ENCODE measurements around the gene MYBPC2. TPM values are rescaled to one million over a fixed set of nuclear protein-coding genes. Genes with fewer than 3 reads are reported as not detected.

MYBPC2 gene
- total RNA-seq, 2 donors from 2014 or later: 0.14 TPM; not detected in 1

- H3K27me3 ChIP-seq (replicated peaks; ENCODE audit: insufficient read depth): no peaks in the 10 kb centered on the region
- H3K9me3 ChIP-seq: no peaks in the 10 kb centered on the region
- H3K36me3 ChIP-seq: peaks cover 15% of the 10 kb centered on the region
- no peak overlapping the region for H3K4me3 ChIP-seq
- no peak for TF ChIP-seq CTCF (IDR thresholded peaks at IDR 0.05)
- no peak overlapping the region for H3K27ac ChIP-seq
- DNase-seq (ENCODE audit: low spot score) (no peak), ATAC-seq (ENCODE audit: insufficient number of reproducible peaks, low FRiP score, low read depth) (no peak)
- no peaks in the 10 kb centered on the region for H3K4me1 ChIP-seq (ENCODE audit: control insufficient read depth in 1 of 2, low read depth in 2 of 2)
These were observed 19.6 kb upstream of the MYBPC2 start for GRCh38 chr19:50413096-50413495.

DNA sequence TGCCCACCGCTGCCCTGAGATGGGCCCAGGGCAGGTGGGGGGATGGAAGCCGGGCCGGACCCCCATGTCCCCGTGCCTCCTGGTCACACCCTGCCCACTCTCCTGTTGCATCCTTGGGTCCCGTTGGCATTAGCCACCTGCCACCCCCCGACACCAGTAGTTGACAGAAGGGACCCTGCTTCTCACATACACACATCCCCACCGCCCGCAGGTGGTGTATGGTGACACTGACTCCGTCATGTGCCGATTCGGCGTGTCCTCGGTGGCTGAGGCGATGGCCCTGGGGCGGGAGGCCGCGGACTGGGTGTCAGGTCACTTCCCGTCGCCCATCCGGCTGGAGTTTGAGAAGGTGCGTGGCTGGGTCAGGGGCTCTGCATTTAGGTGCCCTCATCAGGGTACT lies 19.2 kb upstream of the MYBPC2 start:
- Histone ChIP-seq H3K4me3 (no peak overlapping the region), H3K9me3 (no peaks in the 10 kb centered on the region), H3K27ac (no peak overlapping the region), H3K36me3 (peaks cover 13% of the 10 kb centered on the region), H3K27me3 (replicated peaks; ENCODE audit: insufficient read depth) (no peaks in the 10 kb centered on the region), H3K4me1 (ENCODE audit: control insufficient read depth in 1 of 2, low read depth in 2 of 2) (peaks cover 0 to 1% of the 10 kb centered on the region in 2 donors)
- DNase-seq (ENCODE audit: low spot score) (no peak), ATAC-seq (ENCODE audit: insufficient number of reproducible peaks, low FRiP score, low read depth) (no peak)
- TF ChIP-seq CTCF (IDR thresholded peaks at IDR 0.05): no peak

GRCh38 chr19:50414864-50415660 lies 17.6 kb upstream of the MYBPC2 start:
- ATAC-seq (ENCODE audit: insufficient number of reproducible peaks, low FRiP score, low read depth): peak; percentile 49

DNA sequence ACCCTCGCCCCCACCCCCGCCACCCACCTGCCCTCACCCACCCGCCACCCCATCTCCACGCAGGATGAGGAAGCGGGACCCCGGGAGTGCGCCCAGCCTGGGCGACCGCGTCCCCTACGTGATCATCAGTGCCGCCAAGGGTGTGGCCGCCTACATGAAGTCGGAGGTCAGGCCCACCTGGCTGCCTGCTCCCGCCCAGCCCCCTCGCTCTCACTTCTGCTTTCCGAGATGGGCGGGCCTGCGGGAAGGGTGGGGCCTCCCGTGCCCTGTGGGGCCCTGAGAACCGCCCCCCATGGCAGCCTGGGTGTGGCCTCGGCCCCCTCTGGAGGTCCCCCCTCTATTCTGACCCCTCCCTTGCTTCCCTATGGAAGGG lies 17.0 kb upstream of the MYBPC2 start:
- Histone ChIP-seq H3K36me3 (no peaks in the 10 kb centered on the region), H3K4me3 (no peak overlapping the region), H3K4me1 (ENCODE audit: control insufficient read depth in 1 of 2, low read depth in 2 of 2) (peaks cover 4 to 8% of the 10 kb centered on the region in 2 donors), H3K27me3 (replicated peaks; ENCODE audit: insufficient read depth) (no peaks in the 10 kb centered on the region), H3K9me3 (no peaks in the 10 kb centered on the region), H3K27ac (no peak overlapping the region)
- ATAC-seq (ENCODE audit: insufficient number of reproducible peaks, low FRiP score, low read depth) (no peak), DNase-seq (ENCODE audit: low spot score) (no peak)
- no peak for TF ChIP-seq CTCF (IDR thresholded peaks at IDR 0.05)

More at GRCh38 chr19:50414864-50415660, 17.6 kb upstream of the MYBPC2 start:
- TF ChIP-seq CTCF (IDR thresholded peaks at IDR 0.05): peak; percentile 87
- no peaks in the 10 kb centered on the region for H3K27me3 ChIP-seq (replicated peaks; ENCODE audit: insufficient read depth)
- H3K27ac ChIP-seq: no peak overlapping the region
- H3K36me3 ChIP-seq: no peaks in the 10 kb centered on the region
- no peak overlapping the region for H3K4me3 ChIP-seq
- DNase-seq (ENCODE audit: low spot score): no peak
- H3K9me3 ChIP-seq: no peaks in the 10 kb centered on the region
- peaks cover 4 to 8% of the 10 kb centered on the region in 2 donors for H3K4me1 ChIP-seq (ENCODE audit: control insufficient read depth in 1 of 2, low read depth in 2 of 2)

DNA sequence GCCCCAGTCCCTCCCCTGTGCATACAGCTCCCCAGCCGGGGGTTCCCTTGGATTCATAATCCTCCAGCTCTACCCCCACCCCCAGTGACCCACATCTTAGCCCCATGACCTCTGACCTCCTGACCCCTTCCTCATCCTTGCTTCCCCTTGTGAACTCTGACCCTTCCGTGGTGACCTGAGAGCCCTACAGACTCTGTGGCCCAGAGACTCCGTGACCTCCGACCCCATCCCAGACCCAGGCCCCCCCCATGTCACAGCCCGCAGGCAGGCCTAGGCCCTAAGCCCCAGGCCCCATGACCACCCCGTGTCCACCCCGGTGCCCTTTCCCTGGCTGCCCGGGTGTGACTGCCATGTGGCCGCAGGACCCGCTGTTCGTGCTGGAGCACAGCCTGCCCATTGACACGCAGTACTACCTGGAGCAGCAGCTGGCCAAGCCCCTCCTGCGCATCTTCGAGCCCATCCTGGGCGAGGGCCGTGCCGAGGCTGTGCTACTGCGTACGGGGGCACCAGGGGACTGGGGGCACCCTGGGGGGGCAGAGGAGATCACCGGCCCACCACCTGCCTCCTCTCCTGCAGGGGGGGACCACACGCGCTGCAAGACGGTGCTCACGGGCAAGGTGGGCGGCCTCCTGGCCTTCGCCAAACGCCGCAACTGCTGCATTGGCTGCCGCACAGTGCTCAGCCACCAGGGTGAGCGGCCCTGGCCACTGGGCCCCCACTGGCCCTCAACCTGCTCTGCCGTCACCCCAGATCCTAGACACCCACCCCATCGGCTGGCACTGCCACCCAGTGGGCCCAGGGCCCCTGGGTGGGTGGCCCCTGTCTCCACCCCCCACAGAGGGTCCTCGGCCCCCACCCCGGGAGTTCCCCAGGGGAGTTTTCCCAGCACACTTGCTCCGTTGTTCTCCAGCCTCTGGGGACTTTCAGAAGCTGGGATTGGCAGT lies 16.4 kb upstream of the MYBPC2 start:
- no peaks in the 10 kb centered on the region for H3K36me3 ChIP-seq
- ATAC-seq (ENCODE audit: insufficient number of reproducible peaks, low FRiP score, low read depth) (no peak), DNase-seq (ENCODE audit: low spot score) (no peak)
- TF ChIP-seq CTCF (IDR thresholded peaks at IDR 0.05): no peak
- H3K27ac ChIP-seq: no peak overlapping the region
- H3K4me1 ChIP-seq (ENCODE audit: control insufficient read depth in 1 of 2, low read depth in 2 of 2): peaks cover 4 to 8% of the 10 kb centered on the region in 2 donors
- no peaks in the 10 kb centered on the region for H3K9me3 ChIP-seq
- H3K4me3 ChIP-seq: no peak overlapping the region
- no peaks in the 10 kb centered on the region for H3K27me3 ChIP-seq (replicated peaks; ENCODE audit: insufficient read depth)

All from thoracic aorta (tissue), 2 donors.